ACC112 (cell line): ENCODE results near the gene MOXD1.
A peak's percentile ranks its signal among the peaks of the same experiment; 100 is the strongest.
"Not testable (repeated sequence)": the region's sequence is repeated elsewhere in the genome, so short reads cannot be mapped to it uniquely, and the experiment has no call there.

Experiments used
- H2AFZ ChIP-seq: fragments of 200-600 bp; sonication (generic); one replicate; pipeline ENCODE4 v1.6.0; 2017; ENCODE audit warnings: antibody characterized with exemption, low read length; ENCODE audit not compliant: unreplicated experiment
- H3K27ac ChIP-seq: fragments of 200-600 bp; sonication (generic); 2 replicates; pipeline ENCODE4 v1.5.1; 2014; ENCODE audit warnings: low read depth, mild to moderate bottlenecking, antibody characterized with exemption, low read length, moderate library complexity
- H3K27me3 ChIP-seq: fragments of 200-600 bp; sonication (generic); 2 replicates; pipeline ENCODE4 v1.6.1; 2014; ENCODE audit warnings: mild to moderate bottlenecking, antibody characterized with exemption, low read length, moderate library complexity, mixed read lengths; ENCODE audit not compliant: insufficient read depth
- H3K36me3 ChIP-seq: fragments of 200-600 bp; sonication (generic); 2 replicates; pipeline ENCODE4 v1.6.1; 2016; ENCODE audit warnings: mild to moderate bottlenecking, antibody characterized with exemption, low read length, moderate library complexity, mixed read lengths; ENCODE audit not compliant: insufficient read depth
- H3K4me1 ChIP-seq: fragments of 200-600 bp; sonication (generic); one replicate; pipeline ENCODE4 v1.6.1; 2016; ENCODE audit warnings: low read length, mixed read lengths; ENCODE audit not compliant: insufficient read depth, unreplicated experiment, control insufficient read depth
- H3K4me3 ChIP-seq: fragments of 200-600 bp; sonication (generic); 2 replicates; pipeline ENCODE4 v1.5.1; 2014; ENCODE audit warnings: mild to moderate bottlenecking, low read depth, low read length
- H3K79me2 ChIP-seq: fragments of 200-600 bp; sonication (generic); one replicate; pipeline ENCODE4 v1.6.0; 2016; ENCODE audit warnings: low read length; ENCODE audit not compliant: control insufficient read depth, unreplicated experiment, insufficient read depth

MOXD1 gene

GRCh38 chr6:132316970-132317369 is 84.3 kb downstream of the MOXD1 start:
- no peak overlapping the region for H3K4me3 ChIP-seq
- H3K27me3 ChIP-seq: no peaks in the 10 kb centered on the region
- no peak overlapping the region for H2AFZ ChIP-seq
- peaks cover 8% of the 10 kb centered on the region for H3K4me1 ChIP-seq
- no peak overlapping the region for H3K27ac ChIP-seq
- no peaks in the 10 kb centered on the region for H3K79me2 ChIP-seq
- peaks cover 25% of the 10 kb centered on the region; the same call in 1 of the 2 replicates for H3K36me3 ChIP-seq

DNA sequence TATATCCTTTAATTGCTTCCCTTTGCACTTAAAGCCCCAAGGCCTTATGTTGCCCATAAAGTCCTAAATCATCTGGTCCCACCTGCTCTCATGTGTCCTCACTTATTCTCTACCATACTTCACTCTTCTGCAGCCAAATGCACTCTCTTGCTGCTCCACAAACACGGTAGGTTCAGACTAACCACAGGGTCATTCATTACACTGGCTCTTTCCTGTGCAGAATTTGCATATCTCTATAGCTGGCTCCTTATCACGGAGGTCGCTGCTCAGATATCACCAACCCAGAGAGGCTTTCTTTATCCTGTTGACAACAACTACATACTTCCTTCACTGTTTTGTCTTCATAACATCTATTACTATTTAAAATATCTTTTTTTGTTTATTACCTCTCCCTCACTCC is 86.8 kb downstream of the MOXD1 start:
- no peak overlapping the region for H3K4me3 ChIP-seq
- H3K27ac ChIP-seq: no peak overlapping the region
- no peaks in the 10 kb centered on the region for H3K4me1 ChIP-seq
- no peaks in the 10 kb centered on the region for H3K79me2 ChIP-seq
- H3K36me3 ChIP-seq: peaks cover 25% of the 10 kb centered on the region; the same call in 1 of the 2 replicates
- H2AFZ ChIP-seq: no peak overlapping the region
- no peaks in the 10 kb centered on the region for H3K27me3 ChIP-seq

- Histone ChIP-seq H3K36me3 (no peaks in the 10 kb centered on the region), H3K79me2 (no peaks in the 10 kb centered on the region), H3K4me3 (no peak overlapping the region), H2AFZ (no peak overlapping the region), H3K27ac (no peak overlapping the region), H3K27me3 (no peaks in the 10 kb centered on the region), H3K4me1 (no peaks in the 10 kb centered on the region)
These were observed 90.4 kb downstream of the MOXD1 start for GRCh38 chr6:132310921-132311320.

DNA sequence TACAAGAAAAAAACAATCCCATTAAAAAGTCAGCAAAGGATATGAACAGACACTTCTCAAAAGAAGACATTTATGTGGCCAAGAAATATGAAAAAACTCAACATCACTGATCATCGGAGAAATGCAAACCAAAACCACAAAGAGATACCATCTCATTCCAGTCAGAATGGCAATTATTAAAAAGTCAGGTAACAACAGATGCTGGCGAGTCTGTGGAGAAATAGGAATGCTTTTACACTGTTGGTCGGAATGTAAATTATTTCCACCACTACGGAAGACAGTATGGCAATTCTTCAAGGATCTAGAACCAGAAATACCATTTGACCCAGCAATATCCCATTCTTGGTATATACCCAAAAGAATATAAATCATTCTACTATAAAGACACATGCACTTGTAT is 91.1 kb downstream of the MOXD1 start:
- not testable (repeated sequence) for H3K4me1 ChIP-seq, H3K79me2 ChIP-seq, H3K27me3 ChIP-seq, H2AFZ ChIP-seq, H3K4me3 ChIP-seq, H3K27ac ChIP-seq, H3K36me3 ChIP-seq

GRCh38 chr6:132304891-132305305 is 96.4 kb downstream of the MOXD1 start:
- Histone ChIP-seq H3K79me2 (no peaks in the 10 kb centered on the region), H3K36me3 (no peaks in the 10 kb centered on the region), H3K27ac (no peak overlapping the region), H3K4me1 (peaks cover 3% of the 10 kb centered on the region), H3K4me3 (no peak overlapping the region), H2AFZ (no peak overlapping the region), H3K27me3 (no peaks in the 10 kb centered on the region)

DNA sequence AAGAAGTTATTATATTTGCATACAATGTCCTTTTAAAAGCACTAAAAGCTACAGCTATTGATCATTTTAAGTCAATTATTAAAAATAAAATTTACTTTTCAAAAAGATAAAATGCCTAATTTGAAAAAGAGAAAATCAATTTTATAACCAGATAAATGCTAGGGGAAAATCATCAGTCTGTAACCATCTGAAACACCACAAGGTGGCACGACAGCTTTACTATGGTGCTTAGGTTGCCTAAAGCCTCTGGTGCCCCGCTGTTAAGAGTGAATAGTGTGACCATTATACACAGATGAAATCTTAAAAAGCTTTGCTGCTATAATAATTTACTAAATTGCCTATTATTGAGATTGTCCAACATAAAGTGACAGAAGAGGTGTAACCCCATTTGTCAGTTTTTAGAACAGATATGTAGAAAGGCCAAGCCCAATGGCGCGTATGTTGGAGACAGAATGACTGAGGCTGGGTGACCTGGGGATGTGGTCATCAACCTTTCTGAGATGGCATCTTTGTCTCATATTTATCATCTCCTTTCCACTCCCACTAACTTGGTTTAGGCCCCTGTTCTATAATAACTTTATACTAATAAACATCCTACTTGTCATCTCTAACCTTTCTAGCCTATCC is 100.8 kb downstream of the MOXD1 start:
- H2AFZ ChIP-seq: peak overlapping the region; percentile 64
- H3K4me1 ChIP-seq: peaks cover 3% of the 10 kb centered on the region
- no peaks in the 10 kb centered on the region for H3K27me3 ChIP-seq
- no peaks in the 10 kb centered on the region for H3K36me3 ChIP-seq
- no peak overlapping the region for H3K27ac ChIP-seq
- no peak overlapping the region for H3K4me3 ChIP-seq
- H3K79me2 ChIP-seq: no peaks in the 10 kb centered on the region

DNA sequence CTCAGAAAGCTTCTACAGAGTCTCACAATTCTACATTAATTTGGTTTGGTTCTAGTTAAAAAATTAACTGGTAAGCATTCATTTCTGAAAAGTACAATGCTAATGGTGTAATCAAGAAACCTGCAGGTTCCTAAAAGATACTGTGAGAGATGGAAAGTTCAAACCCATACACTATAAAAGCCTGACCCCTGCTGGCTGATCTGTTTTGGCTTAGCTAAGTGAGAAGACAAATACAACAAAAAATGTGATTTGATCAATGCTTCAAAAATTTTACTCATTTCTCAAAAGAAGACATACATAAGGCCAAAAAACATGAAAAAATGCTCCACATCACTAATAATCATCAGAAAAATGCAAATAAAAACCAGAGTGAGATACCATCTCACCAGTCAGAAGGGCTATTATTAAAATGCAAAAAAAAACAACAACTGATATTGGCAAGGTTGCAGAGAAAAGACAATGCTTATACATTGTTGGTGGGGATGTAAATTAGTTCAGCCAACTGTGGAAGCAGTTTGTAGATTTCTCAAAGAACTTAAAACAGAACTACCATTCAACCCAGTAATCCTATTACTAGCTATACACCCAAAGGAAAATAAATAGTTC is 102.8 kb downstream of the MOXD1 start:
- Histone ChIP-seq H3K36me3 (no peaks in the 10 kb centered on the region), H3K4me1 (peaks cover 3% of the 10 kb centered on the region), H2AFZ (no peak overlapping the region), H3K4me3 (no peak overlapping the region), H3K79me2 (no peaks in the 10 kb centered on the region), H3K27ac (no peak overlapping the region), H3K27me3 (no peaks in the 10 kb centered on the region)

DNA sequence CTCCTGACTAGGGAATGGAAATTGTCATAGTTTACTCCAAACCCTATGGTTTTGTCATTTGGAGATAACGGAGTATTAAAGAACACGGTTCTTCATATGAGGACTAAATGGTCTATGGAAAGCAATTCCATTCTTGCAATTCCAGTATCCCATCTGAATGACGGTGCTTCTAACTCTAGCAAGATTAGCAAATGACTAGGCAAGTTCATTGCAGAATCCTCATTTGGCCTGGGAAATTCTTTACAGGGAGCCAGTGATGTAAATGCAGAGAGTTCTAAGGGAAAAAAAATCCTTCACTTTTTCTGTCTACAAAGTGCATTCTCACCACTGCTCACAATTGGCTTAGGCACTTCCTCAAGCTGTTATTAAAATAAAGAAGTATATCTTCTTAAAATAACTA is 111.5 kb downstream of the MOXD1 start:
- Histone ChIP-seq H3K27ac (no peak overlapping the region), H3K4me1 (no peaks in the 10 kb centered on the region), H3K36me3 (no peaks in the 10 kb centered on the region), H3K79me2 (no peaks in the 10 kb centered on the region), H3K4me3 (no peak overlapping the region), H2AFZ (no peak overlapping the region), H3K27me3 (no peaks in the 10 kb centered on the region)

DNA sequence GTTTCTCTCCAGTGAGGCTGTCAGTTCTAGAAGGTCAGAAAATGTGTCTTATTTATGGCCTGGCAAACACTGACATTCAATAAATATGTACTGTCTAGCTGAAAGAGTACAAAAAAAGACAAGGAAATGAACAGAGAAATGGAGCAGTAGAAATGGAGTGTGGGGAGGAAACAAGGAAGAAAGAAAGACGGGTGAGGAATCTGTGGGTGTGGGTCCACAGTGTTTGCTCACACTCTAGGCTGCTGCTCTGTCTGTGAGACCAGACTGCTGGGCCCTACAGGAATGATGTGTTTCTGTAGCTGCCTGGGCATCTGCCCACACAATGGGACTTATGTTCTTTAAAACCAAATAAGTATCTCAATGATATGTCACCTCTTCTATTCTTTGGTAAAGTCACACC is 114.2 kb downstream of the MOXD1 start:
- Histone ChIP-seq H3K27ac (no peak overlapping the region), H3K4me3 (no peak overlapping the region), H3K36me3 (no peaks in the 10 kb centered on the region), H3K27me3 (no peaks in the 10 kb centered on the region), H3K79me2 (no peaks in the 10 kb centered on the region), H3K4me1 (no peaks in the 10 kb centered on the region), H2AFZ (no peak overlapping the region)

DNA sequence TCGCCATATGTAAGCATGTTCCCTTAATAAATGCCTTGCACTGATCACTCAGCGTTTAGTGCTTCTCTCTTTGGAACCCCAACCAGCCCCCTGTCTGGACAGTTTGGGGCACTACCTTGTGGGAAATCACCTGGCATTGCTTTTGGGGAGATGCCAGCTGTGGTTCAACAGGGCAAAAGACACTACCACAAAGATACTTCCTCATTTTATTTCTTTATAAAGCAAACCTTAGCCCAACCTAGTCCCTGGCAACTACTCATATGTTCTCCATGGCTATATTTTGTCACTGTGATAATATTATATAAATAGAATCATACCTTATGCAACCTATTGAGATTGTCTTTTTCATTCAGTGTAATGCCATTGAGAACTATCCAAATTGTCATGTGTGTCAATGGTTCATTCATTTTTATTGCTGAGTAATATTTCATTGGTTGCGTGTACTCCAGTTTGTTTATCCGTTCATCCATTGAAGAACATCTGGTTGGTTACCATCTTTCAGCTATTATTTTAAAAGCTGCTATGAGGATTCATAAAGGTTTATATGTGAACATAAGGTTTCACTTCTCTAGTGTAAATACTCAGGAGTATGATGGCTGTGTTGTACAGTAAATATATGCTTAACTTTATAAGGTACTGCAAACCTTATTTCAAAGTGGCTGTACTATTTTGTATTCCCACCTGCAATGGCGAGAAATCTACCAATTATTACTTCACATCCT is 114.8 kb downstream of the MOXD1 start:
- H3K4me1 ChIP-seq: no peaks in the 10 kb centered on the region
- H3K36me3 ChIP-seq: no peaks in the 10 kb centered on the region
- no peaks in the 10 kb centered on the region for H3K79me2 ChIP-seq
- H2AFZ ChIP-seq: no peak overlapping the region
- no peaks in the 10 kb centered on the region for H3K27me3 ChIP-seq
- no peak overlapping the region for H3K4me3 ChIP-seq
- no peak overlapping the region for H3K27ac ChIP-seq
